Kidney (tissue), 14 donors: Measurements from ENCODE around the gene XDH. TPM values are rescaled to one million over a fixed set of nuclear protein-coding genes. Genes with fewer than 3 reads are reported as not detected.

Experiments
- DNase-seq, 5 donors: peaks; one replicate each; pipeline ENCODE4 v3.0.0-alpha.2; 2013 to 2020
- FAIRE-seq: peaks from 2 replicates; lab custom pipeline; 2012; peaks lifted over from hg19 to GRCh38; lab: Jason Lieb, UNC
- H3K27ac ChIP-seq, 2 donors: one replicate each; pipeline ENCODE4 v1.7.0; 2013; ENCODE audit warnings: low read depth in 2 of 2, low read length in 2 of 2, inconsistent platforms in 1 of 2
- H3K27me3 ChIP-seq: one replicate; pipeline ENCODE4 v1.7.1; 2013; ENCODE audit warnings: low read length, inconsistent platforms; ENCODE audit not compliant: control insufficient read depth, insufficient read depth
- H3K36me3 ChIP-seq, 3 donors: one replicate each; pipeline versions ENCODE4 v1.7.0 to v1.7.1; 2013; ENCODE audit warnings: low read length in 3 of 3, control low read depth in 1 of 3, inconsistent platforms in 1 of 3; ENCODE audit not compliant: insufficient read depth in 3 of 3, control insufficient read depth in 2 of 3
- H3K4me1 ChIP-seq, 3 donors: one replicate each; pipeline versions ENCODE4 v1.7.0 to v1.7.1; 2013; ENCODE audit warnings: low read length in 3 of 3, inconsistent platforms in 1 of 3, low read depth in 1 of 3; ENCODE audit not compliant: control insufficient read depth in 2 of 3, insufficient read depth in 2 of 3
- H3K4me3 ChIP-seq, 3 donors: one replicate each; pipeline versions ENCODE4 v1.7.0 to v1.8.1; 2013; ENCODE audit warnings: low read length in 3 of 3, control low read depth in 1 of 3, inconsistent platforms in 1 of 3
- H3K9ac ChIP-seq, 3 donors: one replicate each; pipeline versions ENCODE4 v1.7.0 to v1.7.1; 2013; ENCODE audit warnings: low read length in 3 of 3, control low read depth in 1 of 3, inconsistent platforms in 1 of 3
- H3K9me3 ChIP-seq, 3 donors: one replicate each; pipeline versions ENCODE4 v1.7.0 to v1.7.1; 2013; ENCODE audit warnings: low read length in 3 of 3, control low read depth in 1 of 3, inconsistent platforms in 1 of 3; ENCODE audit not compliant: control insufficient read depth in 2 of 3, insufficient read depth in 1 of 3
- CTCF ChIP-seq: IDR thresholded peaks from 3 replicates; pipeline ENCODE4 v1.5.1; 2012; ENCODE audit warnings: mild to moderate bottlenecking, moderate library complexity, borderline replicate concordance; ENCODE audit not compliant: insufficient read depth; ENCODE audit errors: extremely low read depth
- intact Hi-C: fragments of 100-400 bp; cut with DNase I; formaldehyde crosslinking; loops from one replicate; pipeline ENCODE4 v1.11.1; 2022
- polyA plus RNA-seq: library from polyadenylated mRNA; stranded (reverse); fragments of 350-450 nt; fragmentation: Illumina TruSeq; extraction: RNeasy Lipid Tissue Mini Kit (QIAGEN cat#74804); gene quantifications from one replicate; pipeline ENCODE4 v1.2.3, GENCODE V29; 2014; ENCODE audit warnings: low read depth, low replicate concordance; ENCODE audit not compliant: insufficient read depth
- total RNA-seq: library from RNA; stranded (reverse); fragmentation: NEBNext Ultra II Directional; extraction: Animal tissue kit (Norgen Biotek cat#: 25700); gene quantifications from one replicate; pipeline ENCODE4 v1.2.1, GENCODE V29; 2021
- donor health status: control.
- donor health status: control.
- donor health status: control.
- donor health status: control.
- donor health status: control.
- donor health status: DM: yes; HTN: yes; CAD: no.
- donor health status: Normal renal cell carcinoma (clear cell type).

The XDH gene
- total and polyA plus RNA-seq, 2 donors from 2014 or later, result 3.1 TPM; not detected in 1

- DNase-seq, result peak in 1 of 5 donors; percentile 12
- intact Hi-C loops, result no loop called here
- Histone ChIP-seq H3K4me3 (no peak overlapping the region), H3K27ac (no peak overlapping the region), H3K9me3 (no peaks in the 10 kb centered on the region), H3K36me3 (no peaks in the 10 kb centered on the region), H3K4me1 (no peaks in the 10 kb centered on the region), H3K27me3 (no peaks in the 10 kb centered on the region), H3K9ac (no peak overlapping the region)
- no peak for FAIRE-seq
- TF ChIP-seq CTCF, result no peak
Measured at GRCh38 chr2:31378791-31379501, 35.6 kb downstream of the XDH start.

- intact Hi-C loops, result no loop called here
- Histone ChIP-seq H3K9me3 (no peaks in the 10 kb centered on the region), H3K27ac (no peak overlapping the region), H3K9ac (no peak overlapping the region), H3K27me3 (no peaks in the 10 kb centered on the region), H3K36me3 (no peaks in the 10 kb centered on the region), H3K4me3 (no peak overlapping the region), H3K4me1 (no peaks in the 10 kb centered on the region)
- DNase-seq, result peak in 1 of 5 donors; percentile 20
- FAIRE-seq, result no peak
- TF ChIP-seq CTCF, result no peak
Measured at GRCh38 chr2:31378389-31378788, 36.2 kb downstream of the XDH start.

- FAIRE-seq (no peak), DNase-seq (no peak)
- H3K4me3 ChIP-seq, result no peak overlapping the region
- no peaks in the 10 kb centered on the region for H3K4me1 ChIP-seq
- TF ChIP-seq CTCF, result no peak
- no peak overlapping the region for H3K9ac ChIP-seq
- no peaks in the 10 kb centered on the region for H3K9me3 ChIP-seq
- intact Hi-C loops, result no loop called here
- no peaks in the 10 kb centered on the region for H3K27me3 ChIP-seq
- H3K27ac ChIP-seq, result no peak overlapping the region
- H3K36me3 ChIP-seq, result no peaks in the 10 kb centered on the region
Measured at GRCh38 chr2:31373127-31373526, 41.4 kb downstream of the XDH start.
